Right ventricle myocardium superior (tissue), 1 donor: ENCODE data around the gene SEMA3B. TPM values are rescaled to one million over a fixed set of nuclear protein-coding genes. Genes with fewer than 3 reads are reported as not detected.
"Not testable (repeated sequence)": the region's sequence is repeated elsewhere in the genome, so short reads cannot be mapped to it uniquely, and the experiment has no call there.

Experiments used
- ATAC-seq: fragments of 200-7000 bp; cut with Tn5 transposase; one replicate; pipeline ENCODE4 v1.9.1; 2020; ENCODE audit warnings: mild to moderate bottlenecking; ENCODE audit not compliant: poor library complexity
- DNase-seq: peaks from one replicate; pipeline ENCODE4 v3.0.0-alpha.2; 2020
- intact Hi-C: fragments of 100-400 bp; cut with DNase I; formaldehyde crosslinking; loops from one replicate; pipeline ENCODE4 v1.11.2; 2022
- total RNA-seq: library from RNA; stranded (reverse); fragmentation: NEBNext Ultra II Directional; extraction: Animal tissue kit (Norgen Biotek cat#: 25700); gene quantifications from one replicate; pipeline ENCODE4 v1.2.1, GENCODE V29; 2021
- donor health status: DM: no; HTN: yes; CAD: no; lungs with severe emphysema.

The SEMA3B gene
- total RNA-seq, 1 donor from 2014 or later: 19.9 TPM

- intact Hi-C loops: no loop called here
- ATAC-seq: peak; percentile 72
- DNase-seq: peak; percentile 87
These were observed 1.6 kb upstream of the SEMA3B start for GRCh38 chr3:50267280-50267913.

- ATAC-seq: no peak
- intact Hi-C loops: no loop called here
- DNase-seq: no peak
These were observed 671 bp upstream of the SEMA3B start for GRCh38 chr3:50268276-50268675.

GRCh38 chr3:50269460-50269859, 513 bp downstream of the SEMA3B start:
- no peak for DNase-seq
- intact Hi-C loops: no loop called here
- no peak for ATAC-seq

GRCh38 chr3:50269977-50270413, 1.0 kb downstream of the SEMA3B start:
- intact Hi-C loops: loop anchor here (2.0 to 5.0 kb wide), 2 partner anchors 39 to 52 kb away; partner anchors contain the start of gene HYAL2
- DNase-seq: no peak
- no peak for ATAC-seq

- no peak for ATAC-seq
- DNase-seq: no peak
- intact Hi-C loops: loop anchor here (2.0 to 5.0 kb wide), 2 partner anchors 40 to 52 kb away; partner anchors contain the start of gene HYAL2
These were observed 1.7 kb downstream of the SEMA3B start for GRCh38 chr3:50270422-50271224.

- ATAC-seq (no peak), DNase-seq (no peak)
- intact Hi-C loops: loop anchor here (2.0 to 5.0 kb wide), 2 partner anchors 41 to 51 kb away; partner anchors contain the start of gene HYAL2
These were observed 2.5 kb downstream of the SEMA3B start for GRCh38 chr3:50271314-50271936.

- intact Hi-C loops: loop anchor here (2.0 to 5.0 kb wide), 2 partner anchors 50 to 80 kb away; partner anchors contain the start of gene HYAL2
- not testable (repeated sequence) for DNase-seq, ATAC-seq
These were observed 3.6 kb downstream of the SEMA3B start for GRCh38 chr3:50272538-50272910.

GRCh38 chr3:50272911-50273688, 4.2 kb downstream of the SEMA3B start:
- peak; percentile 76 for ATAC-seq
- DNase-seq: peak; percentile 93
- intact Hi-C loops: loop anchor here (2.0 to 5.0 kb wide), 2 partner anchors 49 to 80 kb away; partner anchors contain the start of gene HYAL2

GRCh38 chr3:50273689-50274065, 4.7 kb downstream of the SEMA3B start:
- intact Hi-C loops: loop anchor here (2.0 to 5.0 kb wide), 2 partner anchors 49 to 81 kb away; partner anchors contain the start of gene HYAL2
- DNase-seq (no peak), ATAC-seq (no peak)

GRCh38 chr3:50274371-50275104, 5.6 kb downstream of the SEMA3B start:
- intact Hi-C loops: loop anchor here (5.0 kb wide), 1 partner anchor 48 kb away; the partner anchor contains the start of gene HYAL2
- DNase-seq (peak; percentile 79), ATAC-seq (peak; percentile 29)

- DNase-seq (no peak), ATAC-seq (no peak)
- intact Hi-C loops: no loop called here
These were observed 6.4 kb downstream of the SEMA3B start for GRCh38 chr3:50275141-50275995.

- no peak for ATAC-seq
- no peak for DNase-seq
- intact Hi-C loops: no loop called here
These were observed 7.2 kb downstream of the SEMA3B start for GRCh38 chr3:50275996-50276761.

- intact Hi-C loops: no loop called here
- DNase-seq: no peak
- no peak for ATAC-seq
These were observed 7.8 kb downstream of the SEMA3B start for GRCh38 chr3:50276762-50277101.

- ATAC-seq (no peak), DNase-seq (no peak)
- intact Hi-C loops: no loop called here
These were observed 9.4 kb downstream of the SEMA3B start for GRCh38 chr3:50278123-50278879.

GRCh38 chr3:50278880-50279224, 9.9 kb downstream of the SEMA3B start, which contains the start of gene LSMEM2:
Gene LSMEM2, plus strand, starts transcription at chr3:50279087. Its CDS starts 27 bp downstream, at chr3:50279114.
- ATAC-seq (peak; percentile 89), DNase-seq (peak; percentile 80)
- intact Hi-C loops: no loop called here
